ENCODE measurements around the gene DYNLT4.

- TF ChIP-seq CTCF (IDR thresholded peaks at IDR 0.05 in 8 of 11, conservative IDR thresholded peaks at IDR 0.05 in 3 of 11) = peak; percentile 91 to 100 (median 98)
- TF ChIP-seq POLR2A (IDR thresholded peaks at IDR 0.05) = no peak
Observed at GRCh38 chr1:44786138-44786840, 20.9 kb downstream of the DYNLT4 start.

All from spleen (tissue), 7 donors.